Liver (tissue), 9 donors: ENCODE measurements around the gene FAM98B. TPM values are rescaled to one million over a fixed set of nuclear protein-coding genes. Genes with fewer than 3 reads are reported as not detected.

Experiments used
- DNase-seq: peaks from one replicate; pipeline ENCODE4 v3.0.0-alpha.2; 2017; ENCODE audit warnings: low spot score
- H3K27ac ChIP-seq, 2 donors: one replicate each; pipeline ENCODE4 v1.7.0; 2013; ENCODE audit warnings: inconsistent platforms in 2 of 2, low read length in 2 of 2, control low read depth in 1 of 2, low read depth in 1 of 2, mild to moderate bottlenecking in 1 of 2
- H3K27me3 ChIP-seq, 4 donors: one replicate each; pipeline versions ENCODE4 v1.6.1 to v1.7.0; 2013; ENCODE audit warnings: low read length in 3 of 4, inconsistent platforms in 1 of 4, mild to moderate bottlenecking in 1 of 4, moderate library complexity in 1 of 4; ENCODE audit not compliant: control insufficient read depth in 4 of 4, insufficient read depth in 4 of 4
- H3K36me3 ChIP-seq, 4 donors: one replicate each; pipeline versions ENCODE4 v1.6.1 to v1.7.0; 2013; ENCODE audit warnings: low read length in 3 of 4, mild to moderate bottlenecking in 3 of 4, low read depth in 1 of 4, moderate library complexity in 1 of 4; ENCODE audit not compliant: control insufficient read depth in 4 of 4, insufficient read depth in 3 of 4
- H3K4me1 ChIP-seq, 4 donors: one replicate each; pipeline versions ENCODE4 v1.6.1 to v1.7.0; 2013; ENCODE audit warnings: low read length in 3 of 4, mild to moderate bottlenecking in 3 of 4, moderate library complexity in 1 of 4; ENCODE audit not compliant: control insufficient read depth in 4 of 4, insufficient read depth in 4 of 4
- H3K4me3 ChIP-seq, 3 donors: one replicate each; pipeline versions ENCODE4 v1.6.1 to v1.7.0; 2013; ENCODE audit warnings: low read length in 3 of 3, control low read depth in 1 of 3, low read depth in 1 of 3, mild to moderate bottlenecking in 1 of 3
- H3K9ac ChIP-seq, 2 donors: one replicate each; pipeline ENCODE4 v1.7.0; 2013; ENCODE audit warnings: low read length in 2 of 2, mild to moderate bottlenecking in 2 of 2, moderate library complexity in 2 of 2, control low read depth in 1 of 2, low read depth in 1 of 2
- H3K9me3 ChIP-seq, 4 donors: one replicate each; pipeline versions ENCODE4 v1.6.1 to v1.7.0; 2013; ENCODE audit warnings: low read length in 3 of 4; ENCODE audit not compliant: control insufficient read depth in 4 of 4
- EGR1 ChIP-seq, 2 donors: IDR thresholded peaks; 2 replicates each; pipeline ENCODE4 v1.6.1; 2016 to 2018; ENCODE audit warnings: antibody characterized with exemption in 2 of 2, low read depth in 2 of 2
- FOXA1 ChIP-seq: IDR thresholded peaks from 2 replicates; pipeline ENCODE4 v1.6.1; 2016; ENCODE audit warnings: antibody characterized with exemption
- FOXA2 ChIP-seq: IDR thresholded peaks from 2 replicates; pipeline ENCODE4 v1.6.1; 2016; ENCODE audit warnings: antibody characterized with exemption
- GABPA ChIP-seq, 2 donors: IDR thresholded peaks in 1 of 2; conservative IDR thresholded peaks in 1 of 2; 2 replicates each; pipeline ENCODE4 v1.6.1; 2016; ENCODE audit warnings: antibody characterized with exemption in 2 of 2, mild to moderate bottlenecking in 1 of 2, moderate library complexity in 1 of 2
- HNF4A ChIP-seq, 2 donors: conservative IDR thresholded peaks; 2 replicates each; pipeline ENCODE4 v1.6.1; 2016; ENCODE audit warnings: antibody characterized with exemption in 2 of 2, mild to moderate bottlenecking in 2 of 2
- HNF4G ChIP-seq: IDR thresholded peaks from 2 replicates; pipeline ENCODE4 v1.6.1; 2016; ENCODE audit warnings: antibody characterized with exemption
- JUND ChIP-seq, 2 donors: IDR thresholded peaks; 2 replicates each; pipeline ENCODE4 v1.6.1; 2016; ENCODE audit warnings: antibody characterized with exemption in 2 of 2
- NR2F2 ChIP-seq: IDR thresholded peaks from 2 replicates; pipeline ENCODE4 v1.6.1; 2016; ENCODE audit warnings: antibody characterized with exemption
- RAD21 ChIP-seq, 2 donors: IDR thresholded peaks; 2 replicates each; pipeline ENCODE4 v1.6.1; 2016; ENCODE audit warnings: antibody characterized with exemption in 2 of 2, mild to moderate bottlenecking in 2 of 2
- SP1 ChIP-seq: IDR thresholded peaks from 2 replicates; pipeline ENCODE4 v1.6.1; 2018; ENCODE audit warnings: antibody characterized with exemption, mild to moderate bottlenecking
- TAF1 ChIP-seq: conservative IDR thresholded peaks from 2 replicates; pipeline ENCODE4 v1.6.1; 2016; ENCODE audit warnings: antibody characterized with exemption, mild to moderate bottlenecking
- WGBS: extraction: QIAGEN DNeasy Blood & Tissue Kit; methylation state at CpG from one replicate; pipeline ENCODE4 v1.1.7; 2013; 5-methylcytosine and 5-hydroxymethylcytosine counted together
- polyA plus RNA-seq, 2 donors: library from polyadenylated mRNA; stranded (reverse) in 1 of 2; unstranded in 1 of 2; fragments of 200-250 nt in 1 of 2; fragments of >200 nt in 1 of 2; fragmentation: Nextera tagmentation in 1 of 2; extraction: Ambion mirVana in 1 of 2; gene quantifications; one replicate each; pipeline versions ENCODE4 v1.2.1 to v1.2.3, GENCODE V29; 2013 to 2015
- total RNA-seq, 2 donors: library from RNA; depleted of rRNA; stranded (reverse); fragments of >200 nt; gene quantifications; one replicate each; pipeline ENCODE4 v1.2.3, GENCODE V29; 2014
- TF ChIP-seq, protein P1 (sequence below): IDR thresholded peaks from 2 replicates; pipeline ENCODE4 v1.6.1; 2016; ENCODE audit warnings: antibody characterized with exemption
- TF ChIP-seq, protein P2 (sequence below): IDR thresholded peaks from 2 replicates; pipeline ENCODE4 v1.6.1; 2016; ENCODE audit warnings: antibody characterized with exemption
- TF ChIP-seq, protein P3 (sequence below): fragments of 150-350 bp; IDR thresholded peaks from 2 replicates; pipeline ENCODE4 v1.5.1; 2017; ENCODE audit warnings: improper control_type of control experiment, low read depth, low read length; ENCODE audit not compliant: missing input control
- TF ChIP-seq, protein P4 (sequence below): IDR thresholded peaks from 2 replicates; pipeline ENCODE4 v1.6.1; 2016; ENCODE audit warnings: antibody characterized with exemption
- donor health status: healthy.
- donor health status: healthy.
- donor health status: healthy.
- donor health status: healthy.
- donor health status: healthy.

Gene FAM98B
- total and polyA plus RNA-seq, 4 donors, result 1.5 to 12.2 (median 4.3) TPM

DNA sequence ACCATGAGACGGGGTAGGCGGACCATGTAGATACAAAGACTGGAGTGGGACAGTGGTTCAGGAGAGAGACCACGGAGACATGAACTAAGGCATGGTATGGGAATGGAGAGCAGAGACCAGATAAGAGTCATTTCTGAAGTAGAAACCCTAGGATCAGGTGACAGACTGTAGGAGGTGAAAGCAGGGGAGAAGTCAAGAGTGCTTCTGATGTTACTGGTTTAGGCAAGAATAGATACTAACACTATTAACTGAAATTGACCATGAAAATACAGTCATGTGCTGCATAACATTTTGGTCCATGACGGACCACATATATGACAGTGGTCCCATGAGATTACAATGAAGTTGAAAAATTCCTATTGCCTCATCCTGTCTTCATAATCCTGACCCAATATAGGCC lies 69.0 kb downstream of the FAM98B start:
- H3K9me3 ChIP-seq, result no peaks in the 10 kb centered on the region
- H3K4me3 ChIP-seq, result no peak overlapping the region
- no peaks in the 10 kb centered on the region for H3K4me1 ChIP-seq
- no peaks in the 10 kb centered on the region for H3K36me3 ChIP-seq
- peaks cover 0 to 4% (median 0%) of the 10 kb centered on the region in 4 donors for H3K27me3 ChIP-seq
- 87% methylated on average over 4 of the region's 4 CpGs for WGBS
- TF ChIP-seq NR2F2 (no peak), GABPA (IDR thresholded peaks at IDR 0.05 in 1 of 2, conservative IDR thresholded peaks at IDR 0.05 in 1 of 2) (no peak), EGR1 (IDR thresholded peaks at IDR 0.05; ENCODE audit: low read depth in 2 of 2) (no peak), TAF1 (no peak), HNF4A (conservative IDR thresholded peaks at IDR 0.05) (no peak), JUND (IDR thresholded peaks at IDR 0.05) (no peak), SP1 (no peak), FOXA2 (no peak), HNF4G (no peak), RAD21 (IDR thresholded peaks at IDR 0.05) (no peak)
- TF ChIP-seq, protein P1, sequence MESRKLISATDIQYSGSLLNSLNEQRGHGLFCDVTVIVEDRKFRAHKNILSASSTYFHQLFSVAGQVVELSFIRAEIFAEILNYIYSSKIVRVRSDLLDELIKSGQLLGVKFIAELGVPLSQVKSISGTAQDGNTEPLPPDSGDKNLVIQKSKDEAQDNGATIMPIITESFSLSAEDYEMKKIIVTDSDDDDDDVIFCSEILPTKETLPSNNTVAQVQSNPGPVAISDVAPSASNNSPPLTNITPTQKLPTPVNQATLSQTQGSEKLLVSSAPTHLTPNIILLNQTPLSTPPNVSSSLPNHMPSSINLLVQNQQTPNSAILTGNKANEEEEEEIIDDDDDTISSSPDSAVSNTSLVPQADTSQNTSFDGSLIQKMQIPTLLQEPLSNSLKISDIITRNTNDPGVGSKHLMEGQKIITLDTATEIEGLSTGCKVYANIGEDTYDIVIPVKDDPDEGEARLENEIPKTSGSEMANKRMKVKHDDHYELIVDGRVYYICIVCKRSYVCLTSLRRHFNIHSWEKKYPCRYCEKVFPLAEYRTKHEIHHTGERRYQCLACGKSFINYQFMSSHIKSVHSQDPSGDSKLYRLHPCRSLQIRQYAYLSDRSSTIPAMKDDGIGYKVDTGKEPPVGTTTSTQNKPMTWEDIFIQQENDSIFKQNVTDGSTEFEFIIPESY, result no peak
- TF ChIP-seq, protein P2, sequence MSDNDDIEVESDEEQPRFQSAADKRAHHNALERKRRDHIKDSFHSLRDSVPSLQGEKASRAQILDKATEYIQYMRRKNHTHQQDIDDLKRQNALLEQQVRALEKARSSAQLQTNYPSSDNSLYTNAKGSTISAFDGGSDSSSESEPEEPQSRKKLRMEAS, result no peak
- TF ChIP-seq, protein P3, sequence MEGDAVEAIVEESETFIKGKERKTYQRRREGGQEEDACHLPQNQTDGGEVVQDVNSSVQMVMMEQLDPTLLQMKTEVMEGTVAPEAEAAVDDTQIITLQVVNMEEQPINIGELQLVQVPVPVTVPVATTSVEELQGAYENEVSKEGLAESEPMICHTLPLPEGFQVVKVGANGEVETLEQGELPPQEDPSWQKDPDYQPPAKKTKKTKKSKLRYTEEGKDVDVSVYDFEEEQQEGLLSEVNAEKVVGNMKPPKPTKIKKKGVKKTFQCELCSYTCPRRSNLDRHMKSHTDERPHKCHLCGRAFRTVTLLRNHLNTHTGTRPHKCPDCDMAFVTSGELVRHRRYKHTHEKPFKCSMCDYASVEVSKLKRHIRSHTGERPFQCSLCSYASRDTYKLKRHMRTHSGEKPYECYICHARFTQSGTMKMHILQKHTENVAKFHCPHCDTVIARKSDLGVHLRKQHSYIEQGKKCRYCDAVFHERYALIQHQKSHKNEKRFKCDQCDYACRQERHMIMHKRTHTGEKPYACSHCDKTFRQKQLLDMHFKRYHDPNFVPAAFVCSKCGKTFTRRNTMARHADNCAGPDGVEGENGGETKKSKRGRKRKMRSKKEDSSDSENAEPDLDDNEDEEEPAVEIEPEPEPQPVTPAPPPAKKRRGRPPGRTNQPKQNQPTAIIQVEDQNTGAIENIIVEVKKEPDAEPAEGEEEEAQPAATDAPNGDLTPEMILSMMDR, result no peak
- TF ChIP-seq, protein P4, sequence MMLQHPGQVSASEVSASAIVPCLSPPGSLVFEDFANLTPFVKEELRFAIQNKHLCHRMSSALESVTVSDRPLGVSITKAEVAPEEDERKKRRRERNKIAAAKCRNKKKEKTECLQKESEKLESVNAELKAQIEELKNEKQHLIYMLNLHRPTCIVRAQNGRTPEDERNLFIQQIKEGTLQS, result no peak
- H3K27ac ChIP-seq, result no peak overlapping the region
- no peak for DNase-seq
- H3K9ac ChIP-seq, result no peak overlapping the region

DNA sequence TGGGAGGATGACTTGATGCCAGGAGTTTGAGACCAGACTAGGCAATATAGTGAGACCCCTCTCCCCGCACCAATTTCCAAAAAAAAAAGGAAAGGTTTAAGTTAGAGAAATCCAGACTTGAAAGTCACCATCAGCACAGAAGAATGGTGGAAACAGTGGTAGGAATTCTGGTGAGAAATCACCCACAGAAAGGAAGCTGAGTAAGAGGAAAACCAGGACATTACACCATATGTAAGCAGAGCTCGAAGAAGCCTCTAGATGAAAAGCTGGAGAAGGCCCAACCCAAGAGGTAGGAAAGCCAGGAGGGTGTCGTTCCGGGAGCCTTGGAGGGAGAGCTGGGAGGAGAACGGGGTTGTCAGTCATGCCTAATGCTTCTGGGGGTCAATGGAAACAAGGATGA lies 70.2 kb downstream of the FAM98B start:
- 80% methylated on average over 5 of the region's 5 CpGs for WGBS
- no peak overlapping the region for H3K9ac ChIP-seq
- no peaks in the 10 kb centered on the region for H3K4me1 ChIP-seq
- no peak overlapping the region for H3K27ac ChIP-seq
- no peaks in the 10 kb centered on the region for H3K9me3 ChIP-seq
- H3K4me3 ChIP-seq, result no peak overlapping the region
- H3K27me3 ChIP-seq, result peaks cover 0 to 4% (median 0%) of the 10 kb centered on the region in 4 donors
- DNase-seq, result no peak
- no peaks in the 10 kb centered on the region for H3K36me3 ChIP-seq
- TF ChIP-seq FOXA1 (no peak), EGR1 (IDR thresholded peaks at IDR 0.05; ENCODE audit: low read depth in 2 of 2) (no peak), JUND (IDR thresholded peaks at IDR 0.05) (no peak)
- TF ChIP-seq, protein P4, result no peak

DNA sequence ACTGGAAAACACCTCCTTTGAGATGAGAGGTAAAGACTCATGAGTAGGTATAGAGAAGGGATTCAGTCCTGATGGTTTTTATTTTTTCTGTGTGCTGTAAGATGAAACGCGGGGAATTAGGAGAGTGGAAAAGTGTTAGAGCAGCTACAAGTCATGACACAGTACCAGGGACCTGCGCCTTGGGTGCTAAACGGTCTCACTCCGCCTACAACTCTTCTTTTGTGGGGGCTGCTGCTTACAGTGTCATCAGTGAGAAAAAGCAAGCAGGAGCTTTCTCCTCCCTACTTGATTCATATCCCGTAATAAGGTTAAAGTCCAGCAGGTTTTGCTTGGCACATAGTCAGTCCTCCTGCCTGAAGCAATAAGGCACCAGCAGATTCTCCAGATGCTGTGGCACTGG lies 71.6 kb downstream of the FAM98B start:
- Histone ChIP-seq H3K27me3 (peaks cover 0 to 4% (median 0%) of the 10 kb centered on the region in 4 donors), H3K36me3 (no peaks in the 10 kb centered on the region), H3K9me3 (no peaks in the 10 kb centered on the region), H3K4me1 (no peaks in the 10 kb centered on the region), H3K4me3 (no peak overlapping the region), H3K27ac (no peak overlapping the region), H3K9ac (no peak overlapping the region)
- 90% methylated on average over 6 of the region's 6 CpGs for WGBS
- no peak for DNase-seq
- TF ChIP-seq FOXA1, result no peak
